HFF-Myc (cell line): ENCODE measurements around the gene DNAJB1.

Experiments used
- DNase-seq: peaks from one replicate; pipeline ENCODE4 v3.0.0-alpha.2; 2011; ENCODE audit warnings: low read depth; ENCODE audit errors: extremely low read depth
- H3K4me3 ChIP-seq: replicated peaks from 2 replicates; pipeline ENCODE4 v1.5.1; 2011; ENCODE audit warnings: low read depth, mild to moderate bottlenecking, control low read depth, low read length
- CTCF ChIP-seq: IDR thresholded peaks from 2 replicates; pipeline ENCODE4 v1.5.1; 2012; ENCODE audit warnings: mild to moderate bottlenecking, low read depth, low read length, control low read depth; ENCODE audit errors: missing control alignments

The DNAJB1 gene

GRCh38 chr19:14528419-14529253 lies 10.4 kb upstream of the DNAJB1 start:
- peak overlapping the region; percentile 80 for H3K4me3 ChIP-seq
- TF ChIP-seq CTCF = no peak
- DNase-seq = no peak

- H3K4me3 ChIP-seq = no peak overlapping the region
- no peak for TF ChIP-seq CTCF
- no peak for DNase-seq
Observed at GRCh38 chr19:14526423-14526822, 8.2 kb upstream of the DNAJB1 start.

GRCh38 chr19:14525729-14526128 lies 7.5 kb upstream of the DNAJB1 start:
- no peak for TF ChIP-seq CTCF
- no peak for DNase-seq

GRCh38 chr19:14520543-14520942 lies 2.3 kb upstream of the DNAJB1 start:
- DNase-seq = no peak
- H3K4me3 ChIP-seq = no peak overlapping the region
- TF ChIP-seq CTCF = no peak

More at GRCh38 chr19:14525729-14526128, 7.5 kb upstream of the DNAJB1 start:
- no peak overlapping the region for H3K4me3 ChIP-seq

GRCh38 chr19:14519860-14520407 lies 1.7 kb upstream of the DNAJB1 start:
- TF ChIP-seq CTCF = no peak
- H3K4me3 ChIP-seq = no peak overlapping the region
- no peak for DNase-seq

GRCh38 chr19:14519245-14519859 lies 1.2 kb upstream of the DNAJB1 start:
- H3K4me3 ChIP-seq = no peak overlapping the region
- TF ChIP-seq CTCF = no peak
- no peak for DNase-seq
